GM10266 (cell line): ENCODE measurements around the gene VPS13C.

ENCODE experiments used
- DNase-seq: peaks from one replicate; pipeline ENCODE4 v3.0.0; 2012; ENCODE audit errors: extremely low spot score
- CTCF ChIP-seq: IDR thresholded peaks from 2 replicates; pipeline ENCODE4 v1.5.1; 2012; ENCODE audit warnings: mild to moderate bottlenecking, low read depth; ENCODE audit not compliant: control insufficient read depth, insufficient read depth; ENCODE audit errors: missing control alignments

The VPS13C gene

DNA sequence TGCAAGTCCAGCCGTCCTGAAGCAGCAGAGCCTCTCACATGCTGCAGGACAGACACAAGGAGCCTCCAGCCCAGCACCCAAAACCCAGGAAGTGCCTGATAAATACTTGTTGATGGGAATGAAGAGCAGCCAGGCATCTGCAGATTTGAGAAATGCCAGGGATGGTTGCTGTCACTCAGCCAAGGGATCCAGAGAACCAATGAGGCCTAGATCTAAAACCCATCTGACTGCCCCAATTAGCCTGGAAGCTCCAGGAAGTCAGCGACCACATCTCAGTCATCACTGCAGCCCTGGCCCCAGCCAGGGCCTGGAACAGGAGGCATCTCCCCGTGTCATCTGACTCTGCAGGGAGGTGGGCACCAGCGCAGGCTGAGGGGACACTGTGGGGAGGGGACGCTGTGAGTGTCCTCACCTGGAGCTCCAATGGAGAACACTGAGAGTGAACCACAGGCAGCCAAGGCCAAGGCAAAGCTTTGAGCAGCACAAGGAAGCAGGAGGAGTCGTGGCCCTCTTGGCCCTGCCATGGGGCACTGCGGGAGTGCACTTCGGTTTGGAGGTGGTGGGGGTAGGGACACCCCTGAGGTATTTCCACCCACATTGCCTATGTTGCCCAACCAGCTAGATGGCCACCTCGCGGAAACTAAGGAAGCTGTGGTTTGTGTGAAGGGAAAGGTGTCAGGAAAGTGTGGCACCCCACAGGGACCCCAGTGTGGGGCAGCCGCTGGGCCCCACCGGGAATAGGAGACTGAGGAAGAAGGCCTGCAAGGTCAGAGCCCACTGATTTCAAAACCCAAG, 229.5 kb downstream of the VPS13C start:
- no peak for TF ChIP-seq CTCF
- no peak for DNase-seq

DNA sequence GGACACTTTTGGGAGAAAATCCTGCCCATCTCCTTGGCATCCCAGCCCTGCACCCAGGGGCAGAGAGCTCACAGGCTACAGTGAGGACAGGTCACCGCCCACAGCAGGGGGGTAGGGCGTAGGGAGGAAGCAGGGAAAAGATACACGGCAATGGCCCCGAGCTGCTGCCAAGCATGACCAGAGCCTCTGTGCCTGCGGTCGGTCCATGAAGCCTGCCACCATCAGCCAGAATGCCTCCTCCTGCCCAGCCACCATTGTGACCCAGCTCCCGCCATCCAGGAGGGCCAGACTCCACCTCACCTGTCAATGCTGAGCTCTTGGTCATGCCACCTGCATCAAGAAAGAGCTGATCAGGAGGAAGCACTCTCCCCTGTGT, 230.7 kb downstream of the VPS13C start:
- no peak for DNase-seq
- no peak for TF ChIP-seq CTCF

GRCh38 chr15:61828860-61829513, 231.3 kb downstream of the VPS13C start:
- TF ChIP-seq CTCF, result no peak
- DNase-seq, result no peak

- TF ChIP-seq CTCF, result no peak
- DNase-seq, result no peak
Observed at GRCh38 chr15:61828008-61828407, 232.2 kb downstream of the VPS13C start.

DNA sequence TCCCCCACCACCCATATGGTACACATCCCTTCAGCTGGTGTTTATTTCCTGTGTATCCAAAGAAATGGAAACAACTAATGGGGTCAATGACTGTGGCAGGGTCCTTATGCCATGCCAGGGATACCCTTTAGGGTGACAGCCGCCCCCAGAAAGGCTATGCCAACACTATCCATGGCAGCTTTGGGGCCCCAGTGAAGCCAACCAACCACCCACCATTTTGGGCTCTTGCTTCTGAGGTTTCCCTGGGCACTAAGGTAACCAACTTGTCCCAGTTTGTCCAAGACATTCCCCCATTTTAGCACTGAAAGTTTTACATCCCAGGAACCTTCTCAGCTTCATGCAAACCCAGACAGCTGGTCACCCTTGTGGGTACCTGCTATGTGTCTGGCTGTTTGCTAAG, 233.1 kb downstream of the VPS13C start:
- DNase-seq, result no peak
- no peak for TF ChIP-seq CTCF

DNA sequence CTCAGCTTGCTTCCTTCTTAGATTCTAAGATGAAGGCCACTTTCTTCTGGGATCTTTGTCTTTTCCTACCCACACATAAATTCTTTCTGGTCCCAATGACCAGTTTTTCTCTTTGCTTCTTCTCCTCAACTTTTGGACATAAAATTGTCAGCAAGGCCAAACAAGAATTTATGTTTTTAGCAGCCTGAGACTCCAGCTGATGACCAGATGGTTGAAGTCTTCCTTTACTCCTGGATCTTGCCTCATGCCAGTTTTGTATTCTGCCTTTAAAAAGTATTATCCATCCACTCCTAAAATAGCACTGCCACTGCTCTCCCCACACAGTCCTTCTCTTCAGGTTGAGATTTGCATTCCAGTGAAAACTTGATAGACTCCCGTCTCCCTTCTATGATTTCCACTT, 236.0 kb downstream of the VPS13C start:
- DNase-seq, result no peak
- no peak for TF ChIP-seq CTCF

- no peak for TF ChIP-seq CTCF
- DNase-seq, result no peak
Observed at GRCh38 chr15:61822511-61822910, 237.7 kb downstream of the VPS13C start.
